A673 (cell line): ENCODE data around the gene PDGFC. TPM values are rescaled to one million over a fixed set of nuclear protein-coding genes. Genes with fewer than 3 reads are reported as not detected.
A peak's percentile ranks its signal among the peaks of the same experiment; 100 is the strongest.

Experiments used
- BruUV-seq: library from RNA; stranded (reverse); fragments of 400-500 nt; replicated peaks from 2 replicates; lab custom pipeline; 2021; lab: Mats Ljungman, UMichigan
- CTCF ChIA-PET: fragments of 300-600 bp; sonication (Branson Sonifier 250); formaldehyde crosslinking; loops from one replicate; lab custom pipeline; 2022; ENCODE audit warnings: antibody characterized with exemption; lab: Charles Lee
- POLR2A ChIA-PET: fragments of 300-600 bp; sonication (Branson Sonifier 250); formaldehyde crosslinking; loops from one replicate; lab custom pipeline; 2022; ENCODE audit warnings: antibody characterized with exemption; ENCODE audit not compliant: low non-redundant PET; lab: Charles Lee
- DNase-seq: peaks from one replicate; pipeline ENCODE4 v3.0.0-alpha.2; 2015; ENCODE audit warnings: low spot score
- H3K27ac ChIP-seq: fragments of 200-600 bp; sonication (generic); 2 replicates; pipeline ENCODE4 v1.5.1; 2016; ENCODE audit warnings: mixed run types, low read depth, mild to moderate bottlenecking, mixed read lengths, antibody characterized with exemption, low read length; ENCODE audit not compliant: poor library complexity, severe bottlenecking
- H3K27me3 ChIP-seq: fragments of 200-600 bp; sonication (generic); replicated peaks from 2 replicates; pipeline ENCODE4 v1.6.1; 2017; ENCODE audit warnings: mixed run types, low read depth, mild to moderate bottlenecking, mixed read lengths, antibody characterized with exemption, low read length; ENCODE audit not compliant: insufficient read depth, poor library complexity
- H3K36me3 ChIP-seq: fragments of 200-600 bp; sonication (generic); 2 replicates; pipeline ENCODE4 v1.6.1; 2016; ENCODE audit warnings: mixed run types, mild to moderate bottlenecking, mixed read lengths, antibody characterized with exemption, low read length; ENCODE audit not compliant: insufficient read depth, poor library complexity, severe bottlenecking
- H3K4me1 ChIP-seq: fragments of 200-600 bp; sonication (generic); 2 replicates; pipeline ENCODE4 v1.6.1; 2017; ENCODE audit warnings: mixed run types, mild to moderate bottlenecking, mixed read lengths, antibody characterized with exemption, low read length; ENCODE audit not compliant: insufficient read depth, poor library complexity, severe bottlenecking
- H3K4me3 ChIP-seq: fragments of 200-600 bp; sonication (generic); 2 replicates; pipeline ENCODE4 v1.5.1; 2016; ENCODE audit warnings: low read depth, mixed run types, mild to moderate bottlenecking, mixed read lengths, low read length; ENCODE audit not compliant: poor library complexity, severe bottlenecking
- H3K9me3 ChIP-seq: fragments of 200-600 bp; sonication (generic); 2 replicates; pipeline ENCODE4 v1.6.1; 2016; ENCODE audit warnings: mixed run types, low read depth, mild to moderate bottlenecking, mixed read lengths, antibody characterized with exemption, low read length; ENCODE audit not compliant: poor library complexity, severe bottlenecking
- EZH2 ChIP-seq: fragments of 200-600 bp; sonication (generic); IDR thresholded peaks from 2 replicates; pipeline ENCODE4 v1.6.1; 2017; ENCODE audit warnings: borderline replicate concordance, low read depth, mild to moderate bottlenecking, mixed read lengths, antibody characterized with exemption, low read length; ENCODE audit not compliant: poor library complexity, severe bottlenecking
- intact Hi-C: fragments of 100-400 bp; cut with micrococcal nuclease; formaldehyde crosslinking; loops from one replicate; pipeline ENCODE4 v1.10.0; 2022; ENCODE audit not compliant: unreplicated experiment
- total RNA-seq: library from RNA; stranded (reverse); gene quantifications from 2 replicates; pipeline ENCODE4 v1.2.3, GENCODE V29; 2021
- TF ChIP-seq, protein P1 (sequence below): fragments of 300-800, 200-600 bp; sonication (generic); conservative IDR thresholded peaks from 2 replicates; pipeline ENCODE4 v1.5.1; 2017; ENCODE audit warnings: low read depth, mild to moderate bottlenecking, antibody characterized with exemption, low read length, moderate library complexity, mixed read lengths

The PDGFC gene
- total RNA-seq, 1 experiment from 2014 or later = 28.0 TPM

DNA sequence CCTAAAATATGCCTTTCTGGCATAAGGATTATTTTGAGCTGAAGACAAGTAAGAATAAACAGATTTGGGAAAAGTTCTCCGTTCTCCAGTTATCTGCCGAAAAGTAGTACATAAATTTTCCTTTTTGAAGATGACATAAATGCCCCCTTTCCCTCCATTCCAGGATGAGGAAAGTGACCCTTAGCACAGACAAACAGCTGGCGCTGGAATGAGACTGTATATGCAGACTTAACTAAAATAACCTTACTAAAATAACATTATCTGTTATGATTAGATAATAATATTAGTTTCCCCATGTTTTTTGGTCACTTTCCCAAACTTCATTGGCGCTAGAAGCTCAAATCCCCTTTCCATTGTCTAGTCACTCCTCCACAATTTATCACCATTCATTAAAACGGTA lies 21.5 kb downstream of the PDGFC start:
- Histone ChIP-seq H3K27me3 (no peaks in the 10 kb centered on the region), H3K27ac (peak overlapping the region; percentile 3), H3K9me3 (no peaks in the 10 kb centered on the region), H3K4me3 (no peak overlapping the region), H3K4me1 (peaks cover 95% of the 10 kb centered on the region), H3K36me3 (no peaks in the 10 kb centered on the region)
- ChIA-PET POLR2A (interaction anchor here (0.6 kb wide), 1 partner anchor 63 kb away, joined by 4 read pairs; no protein-coding TSS in a partner anchor), CTCF (no interaction called here)
- BruUV-seq = no TSS peak
- TF ChIP-seq EZH2 = no peak
- TF ChIP-seq, protein P1, sequence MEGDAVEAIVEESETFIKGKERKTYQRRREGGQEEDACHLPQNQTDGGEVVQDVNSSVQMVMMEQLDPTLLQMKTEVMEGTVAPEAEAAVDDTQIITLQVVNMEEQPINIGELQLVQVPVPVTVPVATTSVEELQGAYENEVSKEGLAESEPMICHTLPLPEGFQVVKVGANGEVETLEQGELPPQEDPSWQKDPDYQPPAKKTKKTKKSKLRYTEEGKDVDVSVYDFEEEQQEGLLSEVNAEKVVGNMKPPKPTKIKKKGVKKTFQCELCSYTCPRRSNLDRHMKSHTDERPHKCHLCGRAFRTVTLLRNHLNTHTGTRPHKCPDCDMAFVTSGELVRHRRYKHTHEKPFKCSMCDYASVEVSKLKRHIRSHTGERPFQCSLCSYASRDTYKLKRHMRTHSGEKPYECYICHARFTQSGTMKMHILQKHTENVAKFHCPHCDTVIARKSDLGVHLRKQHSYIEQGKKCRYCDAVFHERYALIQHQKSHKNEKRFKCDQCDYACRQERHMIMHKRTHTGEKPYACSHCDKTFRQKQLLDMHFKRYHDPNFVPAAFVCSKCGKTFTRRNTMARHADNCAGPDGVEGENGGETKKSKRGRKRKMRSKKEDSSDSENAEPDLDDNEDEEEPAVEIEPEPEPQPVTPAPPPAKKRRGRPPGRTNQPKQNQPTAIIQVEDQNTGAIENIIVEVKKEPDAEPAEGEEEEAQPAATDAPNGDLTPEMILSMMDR = no peak
- DNase-seq = no peak
- intact Hi-C loops = no loop called here

DNA sequence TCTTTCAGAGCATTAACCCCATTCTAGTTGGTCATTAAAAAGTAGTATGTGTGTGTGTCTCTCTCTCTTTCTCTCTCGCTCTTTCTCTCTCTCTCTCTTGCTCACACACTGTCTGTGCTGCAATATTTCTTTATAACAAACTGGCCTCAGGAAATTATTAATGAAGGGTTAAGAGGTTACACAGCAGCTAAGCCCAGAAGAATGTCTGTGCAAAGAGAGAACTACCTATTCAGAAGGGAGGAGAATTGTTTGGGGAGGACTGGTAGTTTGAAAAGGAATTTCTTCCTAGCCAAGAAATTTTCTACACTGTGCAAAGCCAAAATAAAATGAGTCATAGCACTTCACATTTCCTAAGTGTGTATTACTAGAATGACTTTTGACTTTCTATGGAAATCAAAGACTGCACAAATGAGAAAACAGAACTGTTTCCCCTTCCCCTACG lies 22.2 kb downstream of the PDGFC start:
- DNase-seq = no peak
- peak overlapping the region; percentile 3 for H3K27ac ChIP-seq
- peaks cover 91% of the 10 kb centered on the region for H3K4me1 ChIP-seq
- H3K36me3 ChIP-seq = no peaks in the 10 kb centered on the region
- no peak for TF ChIP-seq EZH2
- TF ChIP-seq, protein P1 = no peak
- H3K9me3 ChIP-seq = no peaks in the 10 kb centered on the region
- no peak overlapping the region for H3K4me3 ChIP-seq
- ChIA-PET CTCF (no interaction called here), POLR2A (no interaction called here)
- BruUV-seq = no TSS peak
- no peaks in the 10 kb centered on the region for H3K27me3 ChIP-seq
- intact Hi-C loops = no loop called here

DNA sequence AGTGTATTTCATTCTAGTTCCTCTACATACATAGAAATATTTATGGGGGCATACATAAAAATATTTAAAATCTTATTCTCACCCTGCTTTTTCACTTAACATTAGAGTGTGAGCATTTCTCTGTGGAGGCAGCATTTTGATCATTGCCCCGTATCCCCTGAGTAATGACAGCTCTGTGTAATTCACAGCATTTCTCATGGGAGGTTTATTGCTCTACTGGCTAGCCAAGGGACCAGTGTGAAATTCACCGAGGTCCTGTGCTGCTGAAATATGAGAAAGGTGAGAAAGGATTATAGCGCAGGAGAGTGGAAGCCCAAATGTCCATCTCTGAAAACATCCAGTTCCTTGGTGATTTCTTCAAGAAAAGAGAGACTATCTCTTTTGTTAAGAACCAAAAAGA lies 22.9 kb downstream of the PDGFC start:
- BruUV-seq = no TSS peak
- Histone ChIP-seq H3K9me3 (no peaks in the 10 kb centered on the region), H3K36me3 (no peaks in the 10 kb centered on the region), H3K4me3 (no peak overlapping the region), H3K27me3 (no peaks in the 10 kb centered on the region), H3K4me1 (peaks cover 91% of the 10 kb centered on the region), H3K27ac (no peak overlapping the region)
- ChIA-PET CTCF (no interaction called here), POLR2A (no interaction called here)
- no peak for TF ChIP-seq EZH2
- TF ChIP-seq, protein P1 = no peak
- intact Hi-C loops = no loop called here
- no peak for DNase-seq
